Body of pancreas (tissue), 4 donors: Measurements from ENCODE around the gene MSH6. TPM values are rescaled to one million over a fixed set of nuclear protein-coding genes. Genes with fewer than 3 reads are reported as not detected.

Experiments
- ATAC-seq: fragments of 150-250 bp; one replicate; pipeline ENCODE4 v1.9.1; 2016
- DNase-seq, 4 donors: peaks; one replicate each; pipeline ENCODE4 v3.0.0-alpha.2; 2019
- H3K27ac ChIP-seq, 4 donors: fragments of 200-600 bp; sonication (generic); 1 replicate in 3 of 4; 2 replicates in 1 of 4; pipeline versions ENCODE4 v1.5.1 to v1.6.1; 2016 to 2019; ENCODE audit warnings: mild to moderate bottlenecking in 1 of 4, mixed read lengths in 1 of 4, moderate library complexity in 1 of 4
- H3K27me3 ChIP-seq, 2 donors: fragments of 200-600 bp; sonication (generic); one replicate each; pipeline ENCODE4 v1.6.0; 2016; ENCODE audit warnings: mild to moderate bottlenecking in 1 of 2
- H3K36me3 ChIP-seq, 2 donors: fragments of 200-600 bp; sonication (generic); replicated peaks in 1 of 2; 2 replicates each; pipeline ENCODE4 v1.5.1; 2016; ENCODE audit warnings: low read depth in 2 of 2; ENCODE audit not compliant: insufficient read depth in 1 of 2
- H3K4me1 ChIP-seq: fragments of 200-600 bp; sonication (generic); one replicate; pipeline ENCODE4 v1.6.0; 2016
- H3K4me3 ChIP-seq, 2 donors: fragments of 200-600 bp; sonication (generic); 1 replicate in 1 of 2; 2 replicates in 1 of 2; pipeline ENCODE4 v1.5.1; 2016 to 2019
- H3K9me3 ChIP-seq, 3 donors: fragments of 200-600 bp; sonication (generic); 1 replicate in 2 of 3; 2 replicates in 1 of 3; pipeline ENCODE4 v1.5.1; 2016
- POLR2A ChIP-seq, 3 donors: fragments of 450-650 bp; IDR thresholded peaks; one replicate each; pipeline ENCODE4 v1.6.1; 2016; ENCODE audit warnings: antibody characterized with exemption in 3 of 3, mild to moderate bottlenecking in 2 of 3
- whole genome bisulfite sequencing, 2 donors: methylation state at CpG; one replicate each; pipeline ENCODE4 v1.1.5; 2017; 5-methylcytosine and 5-hydroxymethylcytosine counted together
- intact Hi-C: fragments of 100-400 bp; cut with DNase I; formaldehyde crosslinking; loops from one replicate; pipeline ENCODE4 v1.15.1; 2023
- total RNA-seq, 2 donors: library from RNA; depleted of rRNA; stranded (reverse); fragments of >200 nt; gene quantifications; one replicate each; pipeline ENCODE4 v1.1.0, GENCODE V29; 2016
- TF ChIP-seq, protein P1 (sequence below), 7 experiments: fragments of 450-650 bp in 4 of 7; fragments of 200-600 bp in 3 of 7; sonication (generic) in 3 of 7; IDR thresholded peaks; one replicate each; pipeline ENCODE4 v1.5.1; 2016 to 2019; ENCODE audit warnings: antibody characterized with exemption in 7 of 7

MSH6 gene
- total RNA-seq, 2 donors from 2014 or later: 12.2 to 15.8 TPM

DNA sequence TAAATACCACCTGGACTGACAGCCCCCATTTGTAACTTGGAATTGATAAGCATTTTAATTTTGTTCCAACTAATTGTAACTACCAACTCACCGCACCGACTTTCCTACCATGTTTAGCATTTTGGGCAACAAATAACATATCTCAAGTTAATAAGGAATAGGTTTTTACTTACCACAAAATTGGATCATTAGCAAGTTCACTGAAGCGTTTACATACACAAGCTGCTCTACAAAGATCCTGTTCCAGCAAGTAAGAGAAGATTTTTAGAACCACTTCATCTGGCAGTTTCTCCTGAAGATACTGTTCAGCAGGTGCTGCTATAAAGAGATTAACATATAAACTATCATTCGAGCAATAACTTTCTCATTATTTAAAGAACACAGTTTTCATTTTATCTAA is 55.7 kb downstream of the MSH6 start:
- Histone ChIP-seq H3K27me3 (no peaks in the 10 kb centered on the region), H3K4me1 (no peaks in the 10 kb centered on the region), H3K4me3 (no peak overlapping the region), H3K36me3 (peaks cover 0 to 17% of the 10 kb centered on the region in 2 donors), H3K9me3 (no peaks in the 10 kb centered on the region), H3K27ac (no peak overlapping the region)
- intact Hi-C loops: no loop called here
- ATAC-seq (no peak), DNase-seq (no peak)
- TF ChIP-seq POLR2A (IDR thresholded peaks at IDR 0.05): no peak
- TF ChIP-seq, protein P1, sequence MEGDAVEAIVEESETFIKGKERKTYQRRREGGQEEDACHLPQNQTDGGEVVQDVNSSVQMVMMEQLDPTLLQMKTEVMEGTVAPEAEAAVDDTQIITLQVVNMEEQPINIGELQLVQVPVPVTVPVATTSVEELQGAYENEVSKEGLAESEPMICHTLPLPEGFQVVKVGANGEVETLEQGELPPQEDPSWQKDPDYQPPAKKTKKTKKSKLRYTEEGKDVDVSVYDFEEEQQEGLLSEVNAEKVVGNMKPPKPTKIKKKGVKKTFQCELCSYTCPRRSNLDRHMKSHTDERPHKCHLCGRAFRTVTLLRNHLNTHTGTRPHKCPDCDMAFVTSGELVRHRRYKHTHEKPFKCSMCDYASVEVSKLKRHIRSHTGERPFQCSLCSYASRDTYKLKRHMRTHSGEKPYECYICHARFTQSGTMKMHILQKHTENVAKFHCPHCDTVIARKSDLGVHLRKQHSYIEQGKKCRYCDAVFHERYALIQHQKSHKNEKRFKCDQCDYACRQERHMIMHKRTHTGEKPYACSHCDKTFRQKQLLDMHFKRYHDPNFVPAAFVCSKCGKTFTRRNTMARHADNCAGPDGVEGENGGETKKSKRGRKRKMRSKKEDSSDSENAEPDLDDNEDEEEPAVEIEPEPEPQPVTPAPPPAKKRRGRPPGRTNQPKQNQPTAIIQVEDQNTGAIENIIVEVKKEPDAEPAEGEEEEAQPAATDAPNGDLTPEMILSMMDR (IDR thresholded peaks at IDR 0.05): no peak
- WGBS, 2 donors: 76 to 77% methylated on average over 4 of the region's 4 CpGs

DNA sequence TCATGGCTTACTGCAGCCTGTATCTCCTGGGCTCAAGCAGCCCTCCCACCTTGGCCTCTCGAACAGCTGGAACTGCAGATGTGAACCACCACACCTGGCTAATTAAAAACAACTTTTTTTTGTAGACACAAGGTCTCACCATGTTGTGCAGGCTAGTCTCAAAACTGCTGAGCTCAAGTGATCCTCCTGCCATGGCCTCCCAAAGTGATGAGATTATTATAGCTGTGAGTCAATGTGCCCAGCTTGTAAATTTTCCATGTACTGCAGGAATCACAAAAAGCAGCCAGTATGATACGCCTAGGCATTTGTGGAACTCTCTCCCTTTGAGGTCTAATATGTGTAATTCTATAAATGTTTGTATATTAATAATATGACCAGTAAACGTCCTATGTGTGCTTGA is 59.9 kb downstream of the MSH6 start:
- WGBS, 2 donors: 76 to 93% methylated on average over 3 of the region's 3 CpGs
- ATAC-seq: no peak
- no peaks in the 10 kb centered on the region for H3K27me3 ChIP-seq
- H3K36me3 ChIP-seq: no peaks in the 10 kb centered on the region
- DNase-seq: no peak
- no peak overlapping the region for H3K4me3 ChIP-seq
- no peaks in the 10 kb centered on the region for H3K4me1 ChIP-seq
- intact Hi-C loops: no loop called here
- H3K27ac ChIP-seq: no peak overlapping the region
- TF ChIP-seq, protein P1 (IDR thresholded peaks at IDR 0.05): no peak
- no peak for TF ChIP-seq POLR2A (IDR thresholded peaks at IDR 0.05)
- H3K9me3 ChIP-seq: no peaks in the 10 kb centered on the region

DNA sequence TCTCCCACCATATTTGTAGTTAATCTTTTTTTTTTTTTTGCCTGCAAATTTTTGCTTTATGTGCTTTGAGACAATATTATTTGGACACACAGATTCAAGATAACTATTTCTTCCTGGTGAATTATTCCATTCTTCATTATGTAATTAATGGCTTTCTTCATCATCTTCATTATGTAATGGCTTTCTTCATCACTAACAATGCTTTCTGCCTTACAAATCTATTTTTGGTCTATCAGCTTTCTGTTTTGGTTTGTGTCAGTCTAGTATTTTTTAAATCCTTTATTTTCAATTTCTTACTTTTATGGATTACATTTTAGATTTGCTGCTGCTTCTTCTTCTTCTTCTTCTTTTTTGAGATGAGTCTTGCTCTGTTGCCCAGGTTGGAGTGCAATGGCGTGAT is 60.5 kb downstream of the MSH6 start:
- no peak for TF ChIP-seq POLR2A (IDR thresholded peaks at IDR 0.05)
- TF ChIP-seq, protein P1 (IDR thresholded peaks at IDR 0.05): no peak
- intact Hi-C loops: no loop called here
- no peaks in the 10 kb centered on the region for H3K27me3 ChIP-seq
- DNase-seq (no peak), ATAC-seq (no peak)
- 93 to 100% methylated on average over 1 of the region's 1 CpG for WGBS, 2 donors
- no peak overlapping the region for H3K4me3 ChIP-seq
- no peaks in the 10 kb centered on the region for H3K4me1 ChIP-seq
- H3K36me3 ChIP-seq: no peaks in the 10 kb centered on the region
- H3K9me3 ChIP-seq: no peaks in the 10 kb centered on the region
- H3K27ac ChIP-seq: no peak overlapping the region

DNA sequence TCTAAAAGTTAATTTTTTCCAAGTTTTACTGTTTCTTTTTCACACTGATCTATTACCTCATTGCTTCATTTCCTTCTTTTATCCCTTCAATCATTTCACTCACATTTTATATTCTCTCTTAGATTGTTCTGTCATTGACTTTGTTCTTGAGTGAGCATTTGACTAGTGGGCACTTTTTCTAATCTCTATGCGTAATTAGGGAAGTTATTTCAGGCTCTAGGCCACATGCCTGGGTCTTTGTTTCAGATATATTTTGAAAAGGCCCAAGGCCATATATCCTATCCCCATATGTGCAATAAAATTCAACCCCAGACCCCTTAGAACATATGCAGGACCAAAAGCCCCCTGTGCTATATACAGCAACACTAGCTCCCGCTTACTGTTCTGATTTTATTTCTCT is 61.2 kb downstream of the MSH6 start:
- intact Hi-C loops: no loop called here
- no peak overlapping the region for H3K4me3 ChIP-seq
- WGBS, 2 donors: 88 to 93% methylated on average over 2 of the region's 2 CpGs
- no peak overlapping the region for H3K27ac ChIP-seq
- DNase-seq (no peak), ATAC-seq (no peak)
- TF ChIP-seq, protein P1 (IDR thresholded peaks at IDR 0.05): no peak
- TF ChIP-seq POLR2A (IDR thresholded peaks at IDR 0.05): no peak
- H3K4me1 ChIP-seq: no peaks in the 10 kb centered on the region
- no peaks in the 10 kb centered on the region for H3K36me3 ChIP-seq
- no peaks in the 10 kb centered on the region for H3K9me3 ChIP-seq
- H3K27me3 ChIP-seq: no peaks in the 10 kb centered on the region

DNA sequence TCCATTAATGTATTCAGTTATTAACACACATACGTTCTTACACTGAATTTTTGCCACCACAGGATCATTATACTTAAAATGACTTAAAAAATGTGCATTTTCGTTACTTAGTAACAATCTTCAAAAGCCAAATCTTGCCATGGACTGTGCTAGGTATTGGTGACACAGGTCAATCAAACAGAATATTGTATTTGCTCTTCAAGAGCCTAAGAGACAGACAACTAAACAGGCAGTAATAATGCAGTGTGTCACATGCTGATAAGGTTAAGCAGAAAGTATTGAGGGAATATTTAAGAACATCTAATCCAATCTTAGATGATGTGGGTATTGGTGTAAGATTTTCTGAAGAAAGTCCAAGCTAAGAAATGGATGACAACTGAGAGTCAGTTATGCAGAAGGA is 66.4 kb downstream of the MSH6 start:
- H3K27ac ChIP-seq: no peak overlapping the region
- no peak overlapping the region for H3K4me3 ChIP-seq
- no peaks in the 10 kb centered on the region for H3K36me3 ChIP-seq
- TF ChIP-seq POLR2A (IDR thresholded peaks at IDR 0.05): no peak
- TF ChIP-seq, protein P1 (IDR thresholded peaks at IDR 0.05): no peak
- H3K9me3 ChIP-seq: no peaks in the 10 kb centered on the region
- intact Hi-C loops: no loop called here
- ATAC-seq: no peak
- peaks cover 9% of the 10 kb centered on the region for H3K4me1 ChIP-seq
- WGBS, 2 donors: 58 to 70% methylated on average over 2 of the region's 2 CpGs
- no peaks in the 10 kb centered on the region for H3K27me3 ChIP-seq
- no peak for DNase-seq
